Esophagus muscularis mucosa (tissue), 3 donors: ENCODE results near the gene SPPL2C.

ENCODE experiments used
- CTCF ChIP-seq, 3 experiments: fragments of 200-600 bp in 2 of 3; fragments of 450-650 bp in 1 of 3; sonication (generic) in 2 of 3; IDR thresholded peaks; one replicate each; pipeline ENCODE4 v1.5.1; 2017 to 2019; ENCODE audit warnings: antibody characterized with exemption in 3 of 3, mild to moderate bottlenecking in 2 of 3, moderate library complexity in 1 of 3
- POLR2A ChIP-seq: fragments of 450-650 bp; IDR thresholded peaks from one replicate; pipeline ENCODE4 v1.6.1; 2017; ENCODE audit warnings: antibody characterized with exemption, moderate library complexity, mild to moderate bottlenecking, low read depth
- POLR2AphosphoS5 ChIP-seq, 2 donors: sonication (generic); formaldehyde crosslinking; IDR thresholded peaks; one replicate each; pipeline ENCODE4 v1.6.1; 2017; ENCODE audit warnings: antibody characterized with exemption in 2 of 2

DNA sequence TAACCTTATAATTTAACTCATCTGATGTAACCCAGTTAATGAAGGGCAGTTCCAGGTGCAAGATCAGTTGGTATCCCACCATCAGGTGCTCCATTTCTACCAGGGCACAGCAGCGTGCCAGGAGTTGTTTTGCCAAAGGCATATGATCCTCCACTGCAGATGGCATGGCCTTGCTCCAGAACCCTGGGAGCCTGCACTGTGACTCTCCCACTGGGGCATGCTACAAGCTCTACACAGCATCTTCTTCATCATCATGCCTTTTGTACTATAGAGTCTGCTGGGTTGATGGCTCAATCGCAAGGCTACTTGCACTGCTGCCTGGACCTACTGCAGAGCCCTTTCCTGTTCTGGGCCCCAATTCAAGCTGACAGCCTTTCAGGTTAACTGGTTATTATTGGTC is 38.4 kb downstream of the SPPL2C start:
- no peak for TF ChIP-seq CTCF (IDR thresholded peaks at IDR 0.05)
- TF ChIP-seq POLR2AphosphoS5 (IDR thresholded peaks at IDR 0.05), result no peak
- TF ChIP-seq POLR2A, result no peak
